OCI-LY7 (cell line): ENCODE results near the gene ROBO2. TPM values are rescaled to one million over a fixed set of nuclear protein-coding genes. Genes with fewer than 3 reads are reported as not detected.

Experiments used
- BruUV-seq: library from RNA; stranded (reverse); fragments of 400-500 nt; replicated peaks from 2 replicates; lab custom pipeline; 2021; lab: Mats Ljungman, UMichigan
- CTCF ChIA-PET: fragments of 300-600 bp; sonication (Branson Sonifier 250); formaldehyde crosslinking; loops from one replicate; lab custom pipeline; 2022; ENCODE audit warnings: antibody characterized with exemption; ENCODE audit not compliant: unreplicated experiment; lab: Charles Lee
- POLR2A ChIA-PET: fragments of 300-600 bp; sonication (Branson Sonifier 250); formaldehyde crosslinking; loops from one replicate; lab custom pipeline; 2022; ENCODE audit warnings: antibody characterized with exemption; lab: Charles Lee
- DNase-seq: peaks from one replicate; pipeline ENCODE4 v3.0.0-alpha.2; 2015; ENCODE audit warnings: low spot score
- H2AFZ ChIP-seq: fragments of 200-600 bp; sonication (generic), shearing (Covaris generic); 2 replicates; pipeline ENCODE4 v1.6.1; 2014; ENCODE audit warnings: mild to moderate bottlenecking, antibody characterized with exemption, low read length, moderate library complexity
- H3K27ac ChIP-seq: fragments of 200-600 bp; sonication (generic); 2 replicates; pipeline ENCODE4 v1.5.1; 2014; ENCODE audit warnings: mixed run types, low read depth, mild to moderate bottlenecking, moderate library complexity, low read length, inconsistent platforms; ENCODE audit not compliant: poor library complexity, severe bottlenecking
- H3K36me3 ChIP-seq: fragments of 200-600 bp; sonication (generic); 2 replicates; pipeline ENCODE4 v1.6.1; 2014; ENCODE audit warnings: mild to moderate bottlenecking, antibody characterized with exemption, low read length, moderate library complexity, mixed read lengths; ENCODE audit not compliant: insufficient read depth
- H3K4me1 ChIP-seq: fragments of 200-600 bp; sonication (generic); 2 replicates; pipeline ENCODE4 v1.5.1; 2014; ENCODE audit warnings: mild to moderate bottlenecking, low read length; ENCODE audit not compliant: insufficient read depth, poor library complexity, severe bottlenecking
- H3K4me2 ChIP-seq: fragments of 200-600 bp; sonication (generic); 2 replicates; pipeline ENCODE4 v1.6.1; 2014; ENCODE audit warnings: mild to moderate bottlenecking, low read length
- H3K4me3 ChIP-seq: fragments of 200-600 bp; sonication (generic); 2 replicates; pipeline ENCODE4 v1.5.1; 2014; ENCODE audit warnings: mild to moderate bottlenecking, low read depth, low read length; ENCODE audit not compliant: poor library complexity, severe bottlenecking
- H3K79me2 ChIP-seq: fragments of 200-600 bp; sonication (generic); 2 replicates; pipeline ENCODE4 v1.6.1; 2016; ENCODE audit warnings: low read depth, mild to moderate bottlenecking, low read length, moderate library complexity, mixed read lengths; ENCODE audit not compliant: insufficient read depth
- H3K9me2 ChIP-seq: fragments of 200-600 bp; sonication (generic); 2 replicates; pipeline ENCODE4 v1.6.1; 2016; ENCODE audit warnings: mild to moderate bottlenecking, low read length, mixed read lengths; ENCODE audit not compliant: insufficient read depth
- H3K9me3 ChIP-seq: fragments of 200-600 bp; sonication (generic); 2 replicates; pipeline ENCODE4 v1.6.1; 2014; ENCODE audit warnings: mild to moderate bottlenecking, mixed run types, low read length, mixed read lengths
- H4K20me1 ChIP-seq: fragments of 200-600 bp; sonication (generic); 2 replicates; pipeline ENCODE4 v1.6.1; 2014; ENCODE audit warnings: mild to moderate bottlenecking, antibody characterized with exemption, low read length, moderate library complexity, mixed read lengths; ENCODE audit not compliant: insufficient read depth
- EZH2phosphoT487 ChIP-seq: fragments of 200-600 bp; sonication (generic); IDR thresholded peaks from 2 replicates; pipeline ENCODE4 v1.6.1; 2018; ENCODE audit warnings: low read depth, borderline replicate concordance, mild to moderate bottlenecking, mixed run types, antibody characterized with exemption, low read length, moderate library complexity, mixed read lengths
- intact Hi-C: fragments of 100-400 bp; cut with micrococcal nuclease; formaldehyde crosslinking; loops from one replicate; pipeline ENCODE4 v1.10.0; 2022; ENCODE audit not compliant: unreplicated experiment
- total RNA-seq, 2 experiments: library from RNA; depleted of rRNA in 1 of 2; stranded (reverse); fragments of >200 nt in 1 of 2; shearing (Covaris generic) in 1 of 2; gene quantifications; 2 replicates each; pipeline ENCODE4 v1.2.3, GENCODE V29; 2014 to 2022
- TF ChIP-seq, protein P1 (sequence below): fragments of 200-600 bp; sonication (generic); conservative IDR thresholded peaks from 2 replicates; pipeline ENCODE4 v1.5.1; 2014; ENCODE audit warnings: mild to moderate bottlenecking, antibody characterized with exemption, low read length, moderate library complexity, mixed read lengths

Gene ROBO2
- total RNA-seq, 2 experiments from 2014 or later = 0.06 to 4.8 TPM

GRCh38 chr3:76997733-76998132 lies 42.2 kb upstream of the ROBO2 start:
- Histone ChIP-seq H3K4me2 (no peak overlapping the region), H3K9me2 (no peaks in the 10 kb centered on the region), H3K4me1 (no peaks in the 10 kb centered on the region), H2AFZ (no peak overlapping the region), H3K36me3 (no peaks in the 10 kb centered on the region), H3K4me3 (no peak overlapping the region), H3K27ac (no peak overlapping the region), H3K9me3 (no peaks in the 10 kb centered on the region), H4K20me1 (no peaks in the 10 kb centered on the region), H3K79me2 (no peaks in the 10 kb centered on the region)
- POLR2A ChIA-PET = interaction anchor here (0.8 kb wide), 1 partner anchor 16 kb away, joined by 4 read pairs; no protein-coding TSS in a partner anchor
- no TSS peak for BruUV-seq
- intact Hi-C loops = no loop called here
- TF ChIP-seq, protein P1, sequence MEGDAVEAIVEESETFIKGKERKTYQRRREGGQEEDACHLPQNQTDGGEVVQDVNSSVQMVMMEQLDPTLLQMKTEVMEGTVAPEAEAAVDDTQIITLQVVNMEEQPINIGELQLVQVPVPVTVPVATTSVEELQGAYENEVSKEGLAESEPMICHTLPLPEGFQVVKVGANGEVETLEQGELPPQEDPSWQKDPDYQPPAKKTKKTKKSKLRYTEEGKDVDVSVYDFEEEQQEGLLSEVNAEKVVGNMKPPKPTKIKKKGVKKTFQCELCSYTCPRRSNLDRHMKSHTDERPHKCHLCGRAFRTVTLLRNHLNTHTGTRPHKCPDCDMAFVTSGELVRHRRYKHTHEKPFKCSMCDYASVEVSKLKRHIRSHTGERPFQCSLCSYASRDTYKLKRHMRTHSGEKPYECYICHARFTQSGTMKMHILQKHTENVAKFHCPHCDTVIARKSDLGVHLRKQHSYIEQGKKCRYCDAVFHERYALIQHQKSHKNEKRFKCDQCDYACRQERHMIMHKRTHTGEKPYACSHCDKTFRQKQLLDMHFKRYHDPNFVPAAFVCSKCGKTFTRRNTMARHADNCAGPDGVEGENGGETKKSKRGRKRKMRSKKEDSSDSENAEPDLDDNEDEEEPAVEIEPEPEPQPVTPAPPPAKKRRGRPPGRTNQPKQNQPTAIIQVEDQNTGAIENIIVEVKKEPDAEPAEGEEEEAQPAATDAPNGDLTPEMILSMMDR = no peak
- TF ChIP-seq EZH2phosphoT487 = no peak
- CTCF ChIA-PET = no interaction called here
- no peak for DNase-seq

DNA sequence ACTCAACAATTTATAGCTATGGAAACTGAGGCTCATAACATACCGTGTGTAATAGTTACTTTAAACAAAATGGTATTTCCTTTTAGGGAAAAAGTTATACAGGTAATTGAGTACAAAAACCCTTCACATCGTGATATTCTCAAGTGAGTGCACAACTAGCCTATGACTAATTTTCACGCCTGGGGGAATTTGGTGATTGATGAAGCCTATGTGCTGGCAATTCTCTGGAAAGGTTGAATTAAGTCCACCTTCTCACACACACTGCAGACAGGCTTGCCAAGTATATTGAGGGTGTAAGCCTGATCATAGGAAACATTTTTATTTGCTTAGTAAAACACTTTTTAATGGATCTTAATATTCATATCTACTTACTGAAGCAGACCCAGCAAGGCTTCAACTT lies 41.3 kb upstream of the ROBO2 start:
- no peaks in the 10 kb centered on the region for H3K9me3 ChIP-seq
- no peaks in the 10 kb centered on the region for H3K9me2 ChIP-seq
- CTCF ChIA-PET = no interaction called here
- H3K4me2 ChIP-seq = no peak overlapping the region
- no peak overlapping the region for H2AFZ ChIP-seq
- no TSS peak for BruUV-seq
- H3K79me2 ChIP-seq = no peaks in the 10 kb centered on the region
- H3K4me1 ChIP-seq = no peaks in the 10 kb centered on the region
- H3K27ac ChIP-seq = no peak overlapping the region
- POLR2A ChIA-PET = interaction anchor here (0.8 kb wide), 1 partner anchor 17 kb away, joined by 4 read pairs; no protein-coding TSS in a partner anchor
- TF ChIP-seq, protein P1 = no peak
- H4K20me1 ChIP-seq = no peaks in the 10 kb centered on the region
- H3K4me3 ChIP-seq = no peak overlapping the region
- no peak for DNase-seq
- no peaks in the 10 kb centered on the region for H3K36me3 ChIP-seq
- intact Hi-C loops = no loop called here

DNA sequence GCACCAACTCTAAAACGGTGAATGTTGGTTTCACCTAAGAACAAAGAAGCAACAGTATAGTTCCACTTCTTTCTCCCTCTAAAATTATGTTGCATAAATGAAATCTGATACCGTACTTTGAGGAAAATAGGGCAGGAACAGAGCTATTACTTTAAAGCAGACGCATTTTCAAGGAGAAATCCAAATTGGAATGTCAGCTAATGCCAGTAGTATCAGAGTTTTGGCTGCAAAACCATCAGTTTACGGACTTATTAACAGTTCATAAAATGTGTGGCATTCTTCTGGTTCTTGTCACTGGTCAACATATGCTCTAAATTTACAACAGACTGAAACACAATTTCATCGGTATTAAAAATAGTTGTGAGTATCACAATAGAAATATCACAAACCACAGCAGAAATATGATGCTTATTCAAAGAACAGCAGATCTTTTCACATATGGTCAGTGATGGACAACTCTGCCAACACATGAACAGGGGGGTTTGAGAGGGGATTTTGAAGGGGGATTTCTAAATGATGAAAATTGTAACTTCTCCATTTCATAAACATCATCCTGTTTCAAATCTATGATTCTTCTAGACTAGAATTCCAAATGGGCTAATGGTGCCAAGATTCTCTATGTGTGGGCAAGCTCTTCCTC lies 38.7 kb upstream of the ROBO2 start:
- H3K27ac ChIP-seq = no peak overlapping the region
- no peak overlapping the region for H3K4me3 ChIP-seq
- no peak for DNase-seq
- H3K4me2 ChIP-seq = no peak overlapping the region
- no peaks in the 10 kb centered on the region for H3K79me2 ChIP-seq
- H3K9me2 ChIP-seq = no peaks in the 10 kb centered on the region
- H3K9me3 ChIP-seq = no peaks in the 10 kb centered on the region
- no peak overlapping the region for H2AFZ ChIP-seq
- no peaks in the 10 kb centered on the region for H4K20me1 ChIP-seq
- TF ChIP-seq EZH2phosphoT487 = no peak
- TF ChIP-seq, protein P1 = no peak
- intact Hi-C loops = no loop called here
- CTCF ChIA-PET = no interaction called here
- H3K36me3 ChIP-seq = no peaks in the 10 kb centered on the region
- BruUV-seq = no TSS peak
- POLR2A ChIA-PET = interaction anchor here (0.6 kb wide), 2 partner anchors 67 to 1105 kb away, joined by 3 read pairs; no protein-coding TSS in a partner anchor
- no peaks in the 10 kb centered on the region for H3K4me1 ChIP-seq
